ENCODE measurements around the gene ZFPM1.

DNA sequence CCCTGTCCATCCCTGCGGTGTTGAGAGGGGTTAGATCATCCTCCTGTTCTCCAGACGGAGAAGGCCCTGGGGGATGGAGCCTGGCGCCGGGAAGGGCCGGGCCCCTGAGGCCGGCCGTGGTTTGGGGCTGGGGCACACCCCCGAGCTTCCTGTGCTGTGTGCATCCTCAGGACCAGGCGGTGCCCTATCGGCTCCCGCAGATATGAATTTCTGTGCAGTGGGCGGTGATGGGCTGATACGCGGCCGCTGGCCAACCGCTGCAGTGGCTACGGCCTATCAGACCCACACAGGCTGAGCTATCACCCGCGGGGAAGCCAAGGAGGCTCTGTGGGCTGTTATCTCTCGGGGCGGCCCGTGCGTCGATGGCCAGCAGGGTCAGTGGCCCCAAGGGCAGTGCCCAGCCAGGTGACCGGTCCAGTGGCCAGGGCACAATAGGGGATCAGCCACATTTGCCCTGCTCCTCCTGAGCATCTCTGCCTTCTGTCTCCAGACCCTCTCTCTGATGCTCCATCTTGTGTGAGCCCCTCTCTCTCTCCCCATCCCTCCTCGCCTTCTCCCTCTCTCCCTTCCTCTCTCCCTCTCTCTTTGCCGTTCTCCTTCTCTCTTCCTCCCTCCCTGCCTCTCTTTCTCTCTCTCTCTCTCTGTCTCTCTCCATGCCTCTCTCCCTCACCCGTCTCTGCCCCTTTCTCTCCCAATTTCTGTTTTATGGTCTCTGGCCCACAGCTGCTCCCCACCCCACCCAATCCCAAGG lies 38.7 kb downstream of the ZFPM1 start:
- TF ChIP-seq, protein P1, sequence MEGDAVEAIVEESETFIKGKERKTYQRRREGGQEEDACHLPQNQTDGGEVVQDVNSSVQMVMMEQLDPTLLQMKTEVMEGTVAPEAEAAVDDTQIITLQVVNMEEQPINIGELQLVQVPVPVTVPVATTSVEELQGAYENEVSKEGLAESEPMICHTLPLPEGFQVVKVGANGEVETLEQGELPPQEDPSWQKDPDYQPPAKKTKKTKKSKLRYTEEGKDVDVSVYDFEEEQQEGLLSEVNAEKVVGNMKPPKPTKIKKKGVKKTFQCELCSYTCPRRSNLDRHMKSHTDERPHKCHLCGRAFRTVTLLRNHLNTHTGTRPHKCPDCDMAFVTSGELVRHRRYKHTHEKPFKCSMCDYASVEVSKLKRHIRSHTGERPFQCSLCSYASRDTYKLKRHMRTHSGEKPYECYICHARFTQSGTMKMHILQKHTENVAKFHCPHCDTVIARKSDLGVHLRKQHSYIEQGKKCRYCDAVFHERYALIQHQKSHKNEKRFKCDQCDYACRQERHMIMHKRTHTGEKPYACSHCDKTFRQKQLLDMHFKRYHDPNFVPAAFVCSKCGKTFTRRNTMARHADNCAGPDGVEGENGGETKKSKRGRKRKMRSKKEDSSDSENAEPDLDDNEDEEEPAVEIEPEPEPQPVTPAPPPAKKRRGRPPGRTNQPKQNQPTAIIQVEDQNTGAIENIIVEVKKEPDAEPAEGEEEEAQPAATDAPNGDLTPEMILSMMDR (conservative IDR thresholded peaks at IDR 0.05): no peak
- TF ChIP-seq ZFX (IDR thresholded peaks at IDR 0.05): no peak
